Heart right ventricle (tissue), 16 donors: ENCODE measurements around the gene ACTN3. TPM values are rescaled to one million over a fixed set of nuclear protein-coding genes. Genes with fewer than 3 reads are reported as not detected.
A peak's percentile ranks its signal among the peaks of the same experiment; 100 is the strongest.
"Not testable (repeated sequence)": the region's sequence is repeated elsewhere in the genome, so short reads cannot be mapped to it uniquely, and the experiment has no call there.

Experiments used
- ATAC-seq, 8 donors: fragments of 200-7000 bp; cut with Tn5 transposase; one replicate each; pipeline ENCODE4 v1.9.1; 2020; ENCODE audit warnings: mild to moderate bottlenecking in 8 of 8, moderate library complexity in 8 of 8, moderate number of reproducible peaks in 1 of 8
- DNase-seq, 2 donors: peaks; one replicate each; pipeline ENCODE4 v3.0.0-alpha.2; 2020
- H3K27ac ChIP-seq, 10 donors: fragments of 200-600 bp; sonication (generic) in 2 of 10; one replicate each; pipeline versions ENCODE4 v1.5.0 to v1.8.0; 2020 to 2022; ENCODE audit warnings: mild to moderate bottlenecking in 3 of 10
- H3K27me3 ChIP-seq, 7 donors: fragments of 200-600 bp; one replicate each; pipeline ENCODE4 v1.8.0; 2021 to 2022; ENCODE audit warnings: mild to moderate bottlenecking in 2 of 7
- H3K36me3 ChIP-seq, 9 donors: fragments of 200-600 bp; sonication (generic) in 1 of 9; one replicate each; pipeline versions ENCODE4 v1.5.0 to v1.8.0; 2020 to 2022; ENCODE audit warnings: mild to moderate bottlenecking in 2 of 9
- H3K4me1 ChIP-seq, 9 donors: fragments of 200-600 bp; sonication (generic) in 1 of 9; one replicate each; pipeline versions ENCODE4 v1.5.0 to v1.8.0; 2020 to 2022; ENCODE audit warnings: mild to moderate bottlenecking in 4 of 9
- H3K4me3 ChIP-seq, 10 donors: fragments of 200-600 bp; sonication (generic) in 2 of 10; one replicate each; pipeline versions ENCODE4 v1.5.0 to v1.8.0; 2020 to 2022; ENCODE audit warnings: mild to moderate bottlenecking in 7 of 10, moderate library complexity in 2 of 10
- H3K9me3 ChIP-seq, 11 donors: fragments of 200-600 bp in 10 of 11; sonication (generic) in 2 of 11; one replicate each; pipeline versions ENCODE4 v1.5.0 to v1.8.0; 2013 to 2022; ENCODE audit warnings: mild to moderate bottlenecking in 2 of 11, control low read depth in 1 of 11, moderate library complexity in 1 of 11
- WGBS, 2 donors: extraction: QIAGEN DNeasy Blood & Tissue Kit; methylation state at CpG; one replicate each; pipeline ENCODE4 v1.1.7; 2013; ENCODE audit warnings: inconsistent platforms in 1 of 2; 5-methylcytosine and 5-hydroxymethylcytosine counted together
- intact Hi-C, 10 donors: fragments of 100-400 bp; cut with DNase I; formaldehyde crosslinking; loops; one replicate each; pipeline versions ENCODE4 v1.11.1 to v1.14.2; 2022
- polyA plus RNA-seq, 2 donors: library from polyadenylated mRNA; stranded (reverse); fragments of 200-250 nt; gene quantifications; one replicate each; pipeline ENCODE4 v1.2.3, GENCODE V29; 2013
- total RNA-seq, 10 donors: library from RNA; stranded (reverse); fragmentation: NEBNext Ultra II Directional in 3 of 10; extraction: Animal tissue kit (Norgen Biotek cat#: 25700) in 3 of 10; gene quantifications; one replicate each; pipeline versions ENCODE4 v1.2.1 to v1.2.4, GENCODE V29; 2021 to 2023
- TF ChIP-seq, protein P1 (sequence below), 9 donors: fragments of 200-600 bp; sonication (generic) in 2 of 9; IDR thresholded peaks; one replicate each; pipeline versions ENCODE4 v1.5.0 to v1.8.0; 2021 to 2022; ENCODE audit warnings: antibody characterized with exemption in 9 of 9, mild to moderate bottlenecking in 5 of 9, moderate library complexity in 1 of 9
- donor health status: Arrhythmogenic right ventricular cardiomyopathy.
- donor health status: ischemic (EF 13 %, LVEDD 7.1; RV severe dilation, severe dysfunction).
- donor health status: healthy with polysubstance abuse.
- donor health status: DM: no; HTN: yes; CAD: no.
- donor health status: DM: no; HTN: no; CAD: no.
- donor health status: ischemic (EF 25% LVEDD 6.9; RV normal size, moderate dysfunction).
- donor health status: ischemic (EF 25% LVEDD 5.7; RV mildly dilated, moderate dysfunction).
- donor health status: healthy.
- donor health status: DM: yes; HTN: yes; CAD: no.
- donor health status: Ischemic cardiomyopathy.
- donor health status: ischemic (EF 35%, LVEDD 5.7; RV mildly dilated, moderate dysfunction).
- donor health status: nonischemic (EF 11% LVEDD 7.7; RV severe dilation, severe dysfunction).
- donor health status: DM: yes; HTN: yes; CAD: no.
- donor health status: PGD.
- donor health status: ischemic (EF 29% LVEDD 5.4; RV normal size, mild dysfunction).
- donor health status: nonischemic (EF 23%, LVEDD 6.1; RV moderate dilation, normal function).

The ACTN3 gene
- total and polyA plus RNA-seq, 12 donors, result 0.03 to 0.24 TPM; not detected in 10

DNA sequence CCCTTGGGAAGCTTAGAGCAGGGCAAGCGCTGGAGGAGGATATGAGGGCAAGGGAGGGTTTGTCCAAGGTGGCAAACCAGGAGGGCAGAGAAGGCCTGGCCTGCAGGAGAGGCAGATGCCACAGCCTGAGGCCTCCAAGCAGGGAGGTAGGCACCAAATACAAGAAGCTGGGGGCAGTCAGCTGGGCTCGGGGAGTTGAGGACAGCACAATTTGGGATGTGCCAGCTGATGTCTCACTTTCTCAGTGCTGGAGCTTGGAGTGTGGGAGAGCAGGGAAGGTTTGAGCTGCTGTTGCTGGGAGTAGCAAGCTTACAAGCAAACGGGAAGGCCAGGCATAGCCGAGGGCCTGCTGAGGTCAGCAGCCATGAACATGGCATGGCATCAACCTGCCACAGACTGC, 4.8 kb upstream of the ACTN3 start:
- intact Hi-C loops, result loop anchor here in 1 of 10 donors (10.0 kb wide), 1 partner anchor 903 kb away; the partner anchor contains the start of gene CORO1B
- H3K27ac ChIP-seq, result no peak overlapping the region
- H3K36me3 ChIP-seq, result peaks cover 0 to 60% (median 6%) of the 10 kb centered on the region in 9 donors
- no peaks in the 10 kb centered on the region for H3K9me3 ChIP-seq
- no peaks in the 10 kb centered on the region for H3K27me3 ChIP-seq
- TF ChIP-seq, protein P1, sequence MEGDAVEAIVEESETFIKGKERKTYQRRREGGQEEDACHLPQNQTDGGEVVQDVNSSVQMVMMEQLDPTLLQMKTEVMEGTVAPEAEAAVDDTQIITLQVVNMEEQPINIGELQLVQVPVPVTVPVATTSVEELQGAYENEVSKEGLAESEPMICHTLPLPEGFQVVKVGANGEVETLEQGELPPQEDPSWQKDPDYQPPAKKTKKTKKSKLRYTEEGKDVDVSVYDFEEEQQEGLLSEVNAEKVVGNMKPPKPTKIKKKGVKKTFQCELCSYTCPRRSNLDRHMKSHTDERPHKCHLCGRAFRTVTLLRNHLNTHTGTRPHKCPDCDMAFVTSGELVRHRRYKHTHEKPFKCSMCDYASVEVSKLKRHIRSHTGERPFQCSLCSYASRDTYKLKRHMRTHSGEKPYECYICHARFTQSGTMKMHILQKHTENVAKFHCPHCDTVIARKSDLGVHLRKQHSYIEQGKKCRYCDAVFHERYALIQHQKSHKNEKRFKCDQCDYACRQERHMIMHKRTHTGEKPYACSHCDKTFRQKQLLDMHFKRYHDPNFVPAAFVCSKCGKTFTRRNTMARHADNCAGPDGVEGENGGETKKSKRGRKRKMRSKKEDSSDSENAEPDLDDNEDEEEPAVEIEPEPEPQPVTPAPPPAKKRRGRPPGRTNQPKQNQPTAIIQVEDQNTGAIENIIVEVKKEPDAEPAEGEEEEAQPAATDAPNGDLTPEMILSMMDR (IDR thresholded peaks at IDR 0.05), result no peak
- no peak overlapping the region for H3K4me3 ChIP-seq
- H3K4me1 ChIP-seq, result peaks cover 3 to 44% (median 30%) of the 10 kb centered on the region in 9 donors
- ATAC-seq (no peak), DNase-seq (no peak)
- 85 to 92% methylated on average over 4 of the region's 4 CpGs for WGBS, 2 donors

DNA sequence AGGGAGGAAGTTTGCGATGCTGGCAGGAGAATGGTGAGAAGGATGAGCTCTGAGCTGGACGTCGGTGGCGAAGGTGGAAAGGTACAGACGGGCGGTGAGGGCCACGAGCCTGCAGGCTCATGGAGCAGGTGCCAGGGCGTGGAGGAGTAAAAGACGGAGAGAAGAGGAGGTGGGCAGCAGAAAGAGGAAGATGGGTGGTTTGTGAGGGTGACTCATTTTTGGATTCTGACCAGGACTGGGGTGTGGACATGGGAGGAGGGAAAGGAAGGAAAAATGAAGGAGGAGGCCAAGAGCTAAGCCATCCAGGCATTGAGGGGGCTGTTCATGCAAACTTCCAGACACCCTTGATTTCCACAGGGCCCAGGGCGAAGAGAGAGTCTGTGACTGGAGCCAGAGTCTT, 4.3 kb upstream of the ACTN3 start:
- no peak for DNase-seq
- TF ChIP-seq, protein P1 (IDR thresholded peaks at IDR 0.05), result no peak
- intact Hi-C loops, result loop anchor here in 1 of 10 donors (10.0 kb wide), 1 partner anchor 902 kb away; the partner anchor contains the start of gene CORO1B
- Histone ChIP-seq H3K9me3 (no peaks in the 10 kb centered on the region), H3K36me3 (peaks cover 0 to 56% (median 6%) of the 10 kb centered on the region in 9 donors), H3K27ac (no peak overlapping the region), H3K27me3 (no peaks in the 10 kb centered on the region), H3K4me1 (peaks cover 3 to 46% (median 31%) of the 10 kb centered on the region in 9 donors), H3K4me3 (no peak overlapping the region)
- WGBS, 2 donors, result 86 to 92% methylated on average over 10 of the region's 10 CpGs
- ATAC-seq, result no peak

- WGBS, 2 donors, result 29 to 36% methylated on average over 26 of the region's 26 CpGs
- TF ChIP-seq, protein P1 (IDR thresholded peaks at IDR 0.05), result peak in 6 of 9 donors; percentile 35 to 57 (median 51)
- intact Hi-C loops, result loop anchor here in 1 of 10 donors (10.0 kb wide), 1 partner anchor 901 kb away; the partner anchor contains the start of gene CORO1B
- H3K4me1 ChIP-seq, result peaks cover 3 to 46% (median 31%) of the 10 kb centered on the region in 9 donors
- no peak for ATAC-seq
- peaks cover 0 to 49% (median 6%) of the 10 kb centered on the region in 9 donors for H3K36me3 ChIP-seq
- no peaks in the 10 kb centered on the region for H3K27me3 ChIP-seq
- no peaks in the 10 kb centered on the region for H3K9me3 ChIP-seq
- peak overlapping the region in 4 of 10 donors; percentile 13 to 67 (median 54) for H3K27ac ChIP-seq
- H3K4me3 ChIP-seq, result peak overlapping the region in 4 of 10 donors; percentile 2 to 26 (median 8)
- peak; percentile 31 to 52 for DNase-seq
Observed at GRCh38 chr11:66543263-66544107, 3.2 kb upstream of the ACTN3 start.

GRCh38 chr11:66544952-66545351, 1.8 kb upstream of the ACTN3 start:
- not testable (repeated sequence) for DNase-seq
- intact Hi-C loops, result loop anchor here in 1 of 10 donors (10.0 kb wide), 1 partner anchor 900 kb away; the partner anchor contains the start of gene CORO1B

More at GRCh38 chr11:66544952-66545351, 1.8 kb upstream of the ACTN3 start:
- peak overlapping the region; percentile 67 to 98 (median 86) for H3K4me3 ChIP-seq
- not testable (repeated sequence) for H3K9me3 ChIP-seq, H3K27me3 ChIP-seq, ATAC-seq
- H3K36me3 ChIP-seq, result peaks cover 0 to 34% (median 6%) of the 10 kb centered on the region in 9 donors
- H3K4me1 ChIP-seq, result peaks cover 3 to 46% (median 31%) of the 10 kb centered on the region in 9 donors
- H3K27ac ChIP-seq, result peak overlapping the region in 1 of 10 donors; percentile 94
- 81 to 85% methylated on average over 14 of the region's 14 CpGs for WGBS, 2 donors
